Activated CD4-positive, alpha-beta T cell treated with anti-CD3 and anti-CD28 coated beads, Interleukin-2, amount 50 U/mL, for 1 hour (primary cell): ENCODE results near the gene FAM3C.
A peak's percentile ranks its signal among the peaks of the same experiment; 100 is the strongest.
"Not testable (repeated sequence)": the region's sequence is repeated elsewhere in the genome, so short reads cannot be mapped to it uniquely, and the experiment has no call there.

Experiments
- DNase-seq: peaks from one replicate; pipeline ENCODE4 v3.0.0-alpha.2; 2020

The FAM3C gene

GRCh38 chr7:121395961-121396757 lies at the start of gene FAM3C:
Gene FAM3C (minus strand): TSS chr7:121396308. CDS start chr7:121382969, 13,339 bp downstream.
- peak; percentile 66 for DNase-seq

- DNase-seq: no peak
These were observed 46.7 kb upstream of the FAM3C start for GRCh38 chr7:121442845-121443244.

- DNase-seq: no peak
These were observed 44.9 kb upstream of the FAM3C start for GRCh38 chr7:121440857-121441503.

- DNase-seq: peak; percentile 72
These were observed 42.2 kb upstream of the FAM3C start for GRCh38 chr7:121438043-121438955.

GRCh38 chr7:121437470-121437869 lies 41.4 kb upstream of the FAM3C start:
- no peak for DNase-seq

- no peak for DNase-seq
These were observed 40.6 kb upstream of the FAM3C start for GRCh38 chr7:121436688-121437087.

- DNase-seq: no peak
These were observed 40.0 kb upstream of the FAM3C start for GRCh38 chr7:121436136-121436535.

GRCh38 chr7:121433775-121434174 lies 37.7 kb upstream of the FAM3C start:
- no peak for DNase-seq

- not testable (repeated sequence) for DNase-seq
These were observed 36.4 kb upstream of the FAM3C start for GRCh38 chr7:121432486-121432885.

GRCh38 chr7:121431996-121432395 lies 35.9 kb upstream of the FAM3C start:
- DNase-seq: no peak

GRCh38 chr7:121431389-121431995 lies 35.4 kb upstream of the FAM3C start:
- DNase-seq: no peak

- DNase-seq: no peak
These were observed 34.5 kb upstream of the FAM3C start for GRCh38 chr7:121430558-121430957.

GRCh38 chr7:121429798-121430197 lies 33.7 kb upstream of the FAM3C start:
- no peak for DNase-seq

GRCh38 chr7:121428855-121429489 lies 32.9 kb upstream of the FAM3C start:
- no peak for DNase-seq

GRCh38 chr7:121421743-121422142 lies 25.6 kb upstream of the FAM3C start:
- not testable (repeated sequence) for DNase-seq

GRCh38 chr7:121420976-121421375 lies 24.9 kb upstream of the FAM3C start:
- no peak for DNase-seq

GRCh38 chr7:121419201-121420148 lies 23.4 kb upstream of the FAM3C start:
- no peak for DNase-seq

GRCh38 chr7:121416533-121416932 lies 20.4 kb upstream of the FAM3C start:
- no peak for DNase-seq

- DNase-seq: no peak
These were observed 18.3 kb upstream of the FAM3C start for GRCh38 chr7:121414436-121414835.

- no peak for DNase-seq
These were observed 15.5 kb upstream of the FAM3C start for GRCh38 chr7:121411597-121411979.
